WTC11 (cell line): ENCODE measurements around the gene SLC24A3. TPM values are rescaled to one million over a fixed set of nuclear protein-coding genes. Genes with fewer than 3 reads are reported as not detected.

Source experiments
- ATAC-seq: fragments of 200-7000 bp; cut with Tn5 transposase; 2 replicates; pipeline ENCODE4 v1.10.0; 2021; ENCODE audit warnings: mild to moderate bottlenecking, moderate library complexity
- CTCF ChIA-PET: fragments of 300-600 bp; sonication (Branson Sonifier 250); formaldehyde crosslinking; loops from one replicate; lab custom pipeline; 2021; ENCODE audit warnings: antibody characterized with exemption; lab: Charles Lee
- POLR2A ChIA-PET: fragments of 350-600 bp; sonication (Branson Sonifier 250); formaldehyde crosslinking; loops from one replicate; lab custom pipeline; 2021; ENCODE audit warnings: antibody characterized with exemption; lab: Charles Lee
- DNase-seq: peaks from one replicate; pipeline ENCODE4 v3.0.0; 2021; ENCODE audit warnings: low spot score
- H3K27ac Mint-ChIP-seq: 2 replicates; pipeline ENCODE4 v1.8.0; 2021; ENCODE audit warnings: mixed read lengths
- H3K27me3 Mint-ChIP-seq: 2 replicates; pipeline ENCODE4 v1.8.0; 2021; ENCODE audit warnings: low read depth, mild to moderate bottlenecking, moderate library complexity, mixed read lengths
- H3K36me3 Mint-ChIP-seq: 2 replicates; pipeline ENCODE4 v1.8.0; 2021; ENCODE audit warnings: mixed read lengths
- H3K4me1 Mint-ChIP-seq: 2 replicates; pipeline ENCODE4 v1.8.0; 2022; ENCODE audit warnings: mixed read lengths
- H3K4me3 Mint-ChIP-seq: 2 replicates; pipeline ENCODE4 v1.8.0; 2021; ENCODE audit warnings: mild to moderate bottlenecking, moderate library complexity, mixed read lengths
- H3K9me3 Mint-ChIP-seq: 2 replicates; pipeline ENCODE4 v1.8.0; 2021; ENCODE audit warnings: mixed read lengths
- ATF1 ChIP-seq: sonication (generic); formaldehyde crosslinking; IDR thresholded peaks from 2 replicates; pipeline ENCODE4 v1.8.1; 2023; ENCODE audit warnings: mild to moderate bottlenecking, moderate library complexity, missing genetic modification reagents
- CREB1 ChIP-seq: sonication (generic); formaldehyde crosslinking; IDR thresholded peaks from 2 replicates; pipeline ENCODE4 v1.8.0; 2023; ENCODE audit warnings: mild to moderate bottlenecking, missing genetic modification reagents
- ETV6 ChIP-seq: sonication (generic); formaldehyde crosslinking; IDR thresholded peaks from 2 replicates; pipeline ENCODE4 v1.8.1; 2022; ENCODE audit warnings: mild to moderate bottlenecking, missing genetic modification reagents
- FOXK1 ChIP-seq: sonication (generic); formaldehyde crosslinking; IDR thresholded peaks from 2 replicates; pipeline ENCODE4 v1.8.0; 2022; ENCODE audit warnings: mild to moderate bottlenecking, moderate library complexity, missing genetic modification reagents
- GRHL2 ChIP-seq: fragments of 250-450 bp; sonication (Bioruptor Pico); IDR thresholded peaks from 2 replicates; pipeline ENCODE4 v1.8.0; 2022; ENCODE audit warnings: mild to moderate bottlenecking, moderate library complexity; ENCODE audit not compliant: insufficient replicate concordance, severe bottlenecking
- HMGA2 ChIP-seq: fragments of 250-450 bp; sonication (Bioruptor Pico); IDR thresholded peaks from 2 replicates; pipeline ENCODE4 v1.4.0; 2021; ENCODE audit warnings: mild to moderate bottlenecking, moderate library complexity
- NFE2L1 ChIP-seq: sonication (generic); formaldehyde crosslinking; IDR thresholded peaks from 2 replicates; pipeline ENCODE4 v1.8.1; 2023; ENCODE audit warnings: missing genetic modification reagents
- RELA ChIP-seq: sonication (generic); formaldehyde crosslinking; IDR thresholded peaks from 2 replicates; pipeline ENCODE4 v1.8.1; 2022; ENCODE audit warnings: missing genetic modification reagents, mild to moderate bottlenecking, borderline replicate concordance
- SMAD3 ChIP-seq: sonication (generic); formaldehyde crosslinking; IDR thresholded peaks from 2 replicates; pipeline ENCODE4 v1.8.0; 2022; ENCODE audit warnings: missing genetic modification reagents, mild to moderate bottlenecking, borderline replicate concordance
- TCF7 ChIP-seq: sonication (generic); formaldehyde crosslinking; IDR thresholded peaks from 2 replicates; pipeline ENCODE4 v1.8.0; 2022; ENCODE audit warnings: mild to moderate bottlenecking, low read depth, missing genetic modification reagents, moderate library complexity
- ZBTB21 ChIP-seq: sonication (generic); formaldehyde crosslinking; IDR thresholded peaks from 2 replicates; pipeline ENCODE4 v1.8.1; 2023; ENCODE audit warnings: mild to moderate bottlenecking, missing genetic modification reagents, borderline replicate concordance
- ZNF263 ChIP-seq: sonication (generic); formaldehyde crosslinking; IDR thresholded peaks from 2 replicates; pipeline ENCODE4 v1.8.1; 2022; ENCODE audit warnings: low read depth, mild to moderate bottlenecking, moderate library complexity, missing genetic modification reagents
- total RNA-seq: library from RNA; stranded (reverse); gene quantifications from 3 replicates; pipeline ENCODE4 v1.2.3, GENCODE V29; 2021
- TF ChIP-seq, protein P1 (sequence below): sonication (generic); formaldehyde crosslinking; conservative IDR thresholded peaks from 2 replicates; pipeline ENCODE4 v1.8.1; 2023; ENCODE audit warnings: mild to moderate bottlenecking, low read depth, missing genetic modification reagents, moderate library complexity
- TF ChIP-seq, protein P2 (sequence below): fragments of 250-450 bp; sonication (Bioruptor Pico); IDR thresholded peaks from 2 replicates; pipeline ENCODE4 v1.9.0; 2021; ENCODE audit warnings: mild to moderate bottlenecking
- TF ChIP-seq, protein P3 (sequence below): sonication (generic); formaldehyde crosslinking; IDR thresholded peaks from 2 replicates; pipeline ENCODE4 v1.8.1; 2022; ENCODE audit warnings: low read depth, missing genetic modification reagents, borderline replicate concordance
- TF ChIP-seq, protein P4 (sequence below): sonication (generic); formaldehyde crosslinking; IDR thresholded peaks from 2 replicates; pipeline ENCODE4 v1.8.0; 2022; ENCODE audit warnings: mild to moderate bottlenecking, missing genetic modification reagents
- TF ChIP-seq, protein P5 (sequence below): sonication (generic); formaldehyde crosslinking; IDR thresholded peaks from 2 replicates; pipeline ENCODE4 v1.8.1; 2023; ENCODE audit warnings: mild to moderate bottlenecking, missing genetic modification reagents, borderline replicate concordance
- TF ChIP-seq, protein P6 (sequence below): sonication (generic); formaldehyde crosslinking; IDR thresholded peaks from 2 replicates; pipeline ENCODE4 v1.8.1; 2022; ENCODE audit warnings: missing genetic modification reagents, borderline replicate concordance
- TF ChIP-seq, protein P7 (sequence below): sonication (generic); formaldehyde crosslinking; IDR thresholded peaks from 2 replicates; pipeline ENCODE4 v1.8.1; 2023; ENCODE audit warnings: mild to moderate bottlenecking, missing genetic modification reagents, moderate library complexity

SLC24A3 gene
- total RNA-seq, 1 experiment from 2014 or later = 5.7 TPM

DNA sequence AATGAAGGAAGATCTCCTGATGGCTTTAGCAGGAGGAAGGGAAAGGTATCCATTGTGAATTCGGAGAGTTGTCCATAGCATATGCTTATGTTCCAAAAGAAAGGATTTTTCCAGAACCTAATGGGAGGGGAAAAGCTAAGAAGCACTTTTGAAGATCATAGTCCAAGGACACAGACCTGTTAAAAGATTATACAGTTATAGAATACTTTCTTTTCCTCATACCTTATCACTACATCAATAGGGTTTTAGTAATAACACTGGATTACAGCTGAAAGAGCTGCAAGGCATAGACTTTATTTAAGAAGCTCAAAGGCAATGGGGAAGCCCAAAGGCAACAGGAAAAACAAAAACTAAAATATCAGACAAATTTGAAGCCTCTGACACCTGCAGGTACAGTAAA is 39.8 kb upstream of the SLC24A3 start (continued):
- TF ChIP-seq FOXK1 = no peak
- TF ChIP-seq CREB1 (CRISPR knock-in tag) = no peak
- no peak for TF ChIP-seq ETV6 (CRISPR knock-in tag)
- no peak for TF ChIP-seq ZNF263
- TF ChIP-seq, protein P1, sequence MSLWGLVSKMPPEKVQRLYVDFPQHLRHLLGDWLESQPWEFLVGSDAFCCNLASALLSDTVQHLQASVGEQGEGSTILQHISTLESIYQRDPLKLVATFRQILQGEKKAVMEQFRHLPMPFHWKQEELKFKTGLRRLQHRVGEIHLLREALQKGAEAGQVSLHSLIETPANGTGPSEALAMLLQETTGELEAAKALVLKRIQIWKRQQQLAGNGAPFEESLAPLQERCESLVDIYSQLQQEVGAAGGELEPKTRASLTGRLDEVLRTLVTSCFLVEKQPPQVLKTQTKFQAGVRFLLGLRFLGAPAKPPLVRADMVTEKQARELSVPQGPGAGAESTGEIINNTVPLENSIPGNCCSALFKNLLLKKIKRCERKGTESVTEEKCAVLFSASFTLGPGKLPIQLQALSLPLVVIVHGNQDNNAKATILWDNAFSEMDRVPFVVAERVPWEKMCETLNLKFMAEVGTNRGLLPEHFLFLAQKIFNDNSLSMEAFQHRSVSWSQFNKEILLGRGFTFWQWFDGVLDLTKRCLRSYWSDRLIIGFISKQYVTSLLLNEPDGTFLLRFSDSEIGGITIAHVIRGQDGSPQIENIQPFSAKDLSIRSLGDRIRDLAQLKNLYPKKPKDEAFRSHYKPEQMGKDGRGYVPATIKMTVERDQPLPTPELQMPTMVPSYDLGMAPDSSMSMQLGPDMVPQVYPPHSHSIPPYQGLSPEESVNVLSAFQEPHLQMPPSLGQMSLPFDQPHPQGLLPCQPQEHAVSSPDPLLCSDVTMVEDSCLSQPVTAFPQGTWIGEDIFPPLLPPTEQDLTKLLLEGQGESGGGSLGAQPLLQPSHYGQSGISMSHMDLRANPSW = no peak
- TF ChIP-seq, protein P2, sequence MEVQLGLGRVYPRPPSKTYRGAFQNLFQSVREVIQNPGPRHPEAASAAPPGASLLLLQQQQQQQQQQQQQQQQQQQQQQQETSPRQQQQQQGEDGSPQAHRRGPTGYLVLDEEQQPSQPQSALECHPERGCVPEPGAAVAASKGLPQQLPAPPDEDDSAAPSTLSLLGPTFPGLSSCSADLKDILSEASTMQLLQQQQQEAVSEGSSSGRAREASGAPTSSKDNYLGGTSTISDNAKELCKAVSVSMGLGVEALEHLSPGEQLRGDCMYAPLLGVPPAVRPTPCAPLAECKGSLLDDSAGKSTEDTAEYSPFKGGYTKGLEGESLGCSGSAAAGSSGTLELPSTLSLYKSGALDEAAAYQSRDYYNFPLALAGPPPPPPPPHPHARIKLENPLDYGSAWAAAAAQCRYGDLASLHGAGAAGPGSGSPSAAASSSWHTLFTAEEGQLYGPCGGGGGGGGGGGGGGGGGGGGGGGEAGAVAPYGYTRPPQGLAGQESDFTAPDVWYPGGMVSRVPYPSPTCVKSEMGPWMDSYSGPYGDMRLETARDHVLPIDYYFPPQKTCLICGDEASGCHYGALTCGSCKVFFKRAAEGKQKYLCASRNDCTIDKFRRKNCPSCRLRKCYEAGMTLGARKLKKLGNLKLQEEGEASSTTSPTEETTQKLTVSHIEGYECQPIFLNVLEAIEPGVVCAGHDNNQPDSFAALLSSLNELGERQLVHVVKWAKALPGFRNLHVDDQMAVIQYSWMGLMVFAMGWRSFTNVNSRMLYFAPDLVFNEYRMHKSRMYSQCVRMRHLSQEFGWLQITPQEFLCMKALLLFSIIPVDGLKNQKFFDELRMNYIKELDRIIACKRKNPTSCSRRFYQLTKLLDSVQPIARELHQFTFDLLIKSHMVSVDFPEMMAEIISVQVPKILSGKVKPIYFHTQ = no peak

DNA sequence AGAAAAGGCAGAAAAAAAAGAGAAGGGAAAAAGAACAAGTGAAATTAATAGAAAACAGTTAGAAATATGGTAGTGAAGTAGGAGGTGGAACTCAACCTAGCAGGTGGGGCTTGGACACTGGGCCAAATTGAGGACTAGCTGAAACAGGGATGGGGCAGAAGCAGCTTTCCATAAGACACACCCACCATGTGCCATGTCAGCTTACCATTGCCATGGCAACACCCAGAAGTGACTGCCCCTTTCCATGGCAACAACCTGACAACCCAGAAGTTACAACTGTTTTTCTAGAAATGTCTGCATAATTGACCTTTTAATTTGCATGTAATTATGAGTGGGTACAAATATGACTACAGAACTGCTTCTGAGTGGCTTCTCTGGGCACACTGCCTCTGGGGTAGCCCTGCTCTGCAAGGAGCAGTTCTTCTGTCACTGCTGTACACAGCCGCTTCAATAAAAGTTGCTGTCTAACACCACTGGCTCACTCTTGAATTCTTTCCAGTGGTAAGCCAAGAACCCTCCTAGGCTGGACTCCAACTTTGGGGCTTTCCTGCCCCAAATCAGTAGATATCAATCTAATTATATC is 35.9 kb upstream of the SLC24A3 start:
- Mint-ChIP-seq H3K9me3 (0 out of 2 replicates have a peak, but pooled peaks cover 3% of the 10 kb centered on the region), H3K4me3 (no peak overlapping the region), H3K27me3 (peaks cover 5% of the 10 kb centered on the region), H3K4me1 (no peaks in the 10 kb centered on the region), H3K36me3 (no peaks in the 10 kb centered on the region), H3K27ac (no peak overlapping the region)
- peak; percentile 16 for DNase-seq
- ChIA-PET CTCF (no interaction called here), POLR2A (no interaction called here)
- no peak for ATAC-seq
- TF ChIP-seq ZBTB21 (CRISPR knock-in tag) (no peak), SMAD3 (CRISPR knock-in tag) (no peak), RELA (CRISPR knock-in tag) (no peak), TCF7 (CRISPR knock-in tag) (no peak), ATF1 (CRISPR knock-in tag) (no peak), ZNF263 (no peak), HMGA2 (CRISPR knock-in tag) (no peak), NFE2L1 (no peak), GRHL2 (CRISPR knock-in tag) (no peak)
- TF ChIP-seq, protein P3, sequence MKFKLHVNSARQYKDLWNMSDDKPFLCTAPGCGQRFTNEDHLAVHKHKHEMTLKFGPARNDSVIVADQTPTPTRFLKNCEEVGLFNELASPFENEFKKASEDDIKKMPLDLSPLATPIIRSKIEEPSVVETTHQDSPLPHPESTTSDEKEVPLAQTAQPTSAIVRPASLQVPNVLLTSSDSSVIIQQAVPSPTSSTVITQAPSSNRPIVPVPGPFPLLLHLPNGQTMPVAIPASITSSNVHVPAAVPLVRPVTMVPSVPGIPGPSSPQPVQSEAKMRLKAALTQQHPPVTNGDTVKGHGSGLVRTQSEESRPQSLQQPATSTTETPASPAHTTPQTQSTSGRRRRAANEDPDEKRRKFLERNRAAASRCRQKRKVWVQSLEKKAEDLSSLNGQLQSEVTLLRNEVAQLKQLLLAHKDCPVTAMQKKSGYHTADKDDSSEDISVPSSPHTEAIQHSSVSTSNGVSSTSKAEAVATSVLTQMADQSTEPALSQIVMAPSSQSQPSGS (CRISPR knock-in tag) = no peak
- TF ChIP-seq, protein P4, sequence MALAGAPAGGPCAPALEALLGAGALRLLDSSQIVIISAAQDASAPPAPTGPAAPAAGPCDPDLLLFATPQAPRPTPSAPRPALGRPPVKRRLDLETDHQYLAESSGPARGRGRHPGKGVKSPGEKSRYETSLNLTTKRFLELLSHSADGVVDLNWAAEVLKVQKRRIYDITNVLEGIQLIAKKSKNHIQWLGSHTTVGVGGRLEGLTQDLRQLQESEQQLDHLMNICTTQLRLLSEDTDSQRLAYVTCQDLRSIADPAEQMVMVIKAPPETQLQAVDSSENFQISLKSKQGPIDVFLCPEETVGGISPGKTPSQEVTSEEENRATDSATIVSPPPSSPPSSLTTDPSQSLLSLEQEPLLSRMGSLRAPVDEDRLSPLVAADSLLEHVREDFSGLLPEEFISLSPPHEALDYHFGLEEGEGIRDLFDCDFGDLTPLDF (CRISPR knock-in tag) = no peak
- TF ChIP-seq, protein P5, sequence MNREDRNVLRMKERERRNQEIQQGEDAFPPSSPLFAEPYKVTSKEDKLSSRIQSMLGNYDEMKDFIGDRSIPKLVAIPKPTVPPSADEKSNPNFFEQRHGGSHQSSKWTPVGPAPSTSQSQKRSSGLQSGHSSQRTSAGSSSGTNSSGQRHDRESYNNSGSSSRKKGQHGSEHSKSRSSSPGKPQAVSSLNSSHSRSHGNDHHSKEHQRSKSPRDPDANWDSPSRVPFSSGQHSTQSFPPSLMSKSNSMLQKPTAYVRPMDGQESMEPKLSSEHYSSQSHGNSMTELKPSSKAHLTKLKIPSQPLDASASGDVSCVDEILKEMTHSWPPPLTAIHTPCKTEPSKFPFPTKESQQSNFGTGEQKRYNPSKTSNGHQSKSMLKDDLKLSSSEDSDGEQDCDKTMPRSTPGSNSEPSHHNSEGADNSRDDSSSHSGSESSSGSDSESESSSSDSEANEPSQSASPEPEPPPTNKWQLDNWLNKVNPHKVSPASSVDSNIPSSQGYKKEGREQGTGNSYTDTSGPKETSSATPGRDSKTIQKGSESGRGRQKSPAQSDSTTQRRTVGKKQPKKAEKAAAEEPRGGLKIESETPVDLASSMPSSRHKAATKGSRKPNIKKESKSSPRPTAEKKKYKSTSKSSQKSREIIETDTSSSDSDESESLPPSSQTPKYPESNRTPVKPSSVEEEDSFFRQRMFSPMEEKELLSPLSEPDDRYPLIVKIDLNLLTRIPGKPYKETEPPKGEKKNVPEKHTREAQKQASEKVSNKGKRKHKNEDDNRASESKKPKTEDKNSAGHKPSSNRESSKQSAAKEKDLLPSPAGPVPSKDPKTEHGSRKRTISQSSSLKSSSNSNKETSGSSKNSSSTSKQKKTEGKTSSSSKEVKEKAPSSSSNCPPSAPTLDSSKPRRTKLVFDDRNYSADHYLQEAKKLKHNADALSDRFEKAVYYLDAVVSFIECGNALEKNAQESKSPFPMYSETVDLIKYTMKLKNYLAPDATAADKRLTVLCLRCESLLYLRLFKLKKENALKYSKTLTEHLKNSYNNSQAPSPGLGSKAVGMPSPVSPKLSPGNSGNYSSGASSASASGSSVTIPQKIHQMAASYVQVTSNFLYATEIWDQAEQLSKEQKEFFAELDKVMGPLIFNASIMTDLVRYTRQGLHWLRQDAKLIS = no peak
- TF ChIP-seq, protein P6, sequence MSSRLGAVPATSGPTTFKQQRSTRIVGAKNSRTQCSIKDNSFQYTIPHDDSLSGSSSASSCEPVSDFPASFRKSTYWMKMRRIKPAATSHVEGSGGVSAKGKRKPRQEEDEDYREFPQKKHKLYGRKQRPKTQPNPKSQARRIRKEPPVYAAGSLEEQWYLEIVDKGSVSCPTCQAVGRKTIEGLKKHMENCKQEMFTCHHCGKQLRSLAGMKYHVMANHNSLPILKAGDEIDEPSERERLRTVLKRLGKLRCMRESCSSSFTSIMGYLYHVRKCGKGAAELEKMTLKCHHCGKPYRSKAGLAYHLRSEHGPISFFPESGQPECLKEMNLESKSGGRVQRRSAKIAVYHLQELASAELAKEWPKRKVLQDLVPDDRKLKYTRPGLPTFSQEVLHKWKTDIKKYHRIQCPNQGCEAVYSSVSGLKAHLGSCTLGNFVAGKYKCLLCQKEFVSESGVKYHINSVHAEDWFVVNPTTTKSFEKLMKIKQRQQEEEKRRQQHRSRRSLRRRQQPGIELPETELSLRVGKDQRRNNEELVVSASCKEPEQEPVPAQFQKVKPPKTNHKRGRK (CRISPR knock-in tag) = no peak
- TF ChIP-seq, protein P7, sequence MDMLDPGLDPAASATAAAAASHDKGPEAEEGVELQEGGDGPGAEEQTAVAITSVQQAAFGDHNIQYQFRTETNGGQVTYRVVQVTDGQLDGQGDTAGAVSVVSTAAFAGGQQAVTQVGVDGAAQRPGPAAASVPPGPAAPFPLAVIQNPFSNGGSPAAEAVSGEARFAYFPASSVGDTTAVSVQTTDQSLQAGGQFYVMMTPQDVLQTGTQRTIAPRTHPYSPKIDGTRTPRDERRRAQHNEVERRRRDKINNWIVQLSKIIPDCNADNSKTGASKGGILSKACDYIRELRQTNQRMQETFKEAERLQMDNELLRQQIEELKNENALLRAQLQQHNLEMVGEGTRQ = no peak
